Mesenteric fat pad (tissue), 1 donor: Measurements from ENCODE around the gene WDR35. TPM values are rescaled to one million over a fixed set of nuclear protein-coding genes. Genes with fewer than 3 reads are reported as not detected.

Experiments
- DNase-seq: peaks from one replicate; pipeline ENCODE4 v3.0.0-alpha.2; 2020; ENCODE audit warnings: low spot score
- total RNA-seq: library from RNA; stranded (reverse); fragmentation: NEBNext Ultra II Directional; extraction: Animal tissue kit (Norgen Biotek cat#: 25700); gene quantifications from one replicate; pipeline ENCODE4 v1.2.1, GENCODE V29; 2021
- donor health status: DM: yes; HTN: yes; CAD: no.

Gene WDR35
- total RNA-seq, 1 donor from 2014 or later = 6.6 TPM

DNA sequence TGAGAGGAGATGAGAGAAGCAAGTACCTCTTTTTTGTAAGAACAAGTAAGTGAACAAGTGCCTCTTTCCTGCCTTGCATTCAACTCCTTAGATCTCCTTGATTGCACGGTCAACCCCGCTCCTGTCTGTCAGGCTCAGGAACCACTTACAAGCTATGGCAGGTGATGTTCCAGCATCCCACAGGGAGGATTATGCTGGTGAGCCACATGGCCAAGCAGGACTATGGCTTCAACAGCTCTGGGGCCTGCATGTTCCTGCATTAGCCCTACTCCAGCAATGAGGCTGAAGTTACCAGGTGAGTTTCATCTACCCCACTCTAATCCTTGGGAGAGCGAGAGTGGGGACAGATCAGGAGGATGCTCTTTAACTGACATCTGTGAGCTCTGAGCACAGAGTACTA lies 117.6 kb downstream of the WDR35 start:
- peak; percentile 20 for DNase-seq

- peak; percentile 65 for DNase-seq
Measured at GRCh38 chr2:19871836-19872235, 118.1 kb downstream of the WDR35 start.

DNA sequence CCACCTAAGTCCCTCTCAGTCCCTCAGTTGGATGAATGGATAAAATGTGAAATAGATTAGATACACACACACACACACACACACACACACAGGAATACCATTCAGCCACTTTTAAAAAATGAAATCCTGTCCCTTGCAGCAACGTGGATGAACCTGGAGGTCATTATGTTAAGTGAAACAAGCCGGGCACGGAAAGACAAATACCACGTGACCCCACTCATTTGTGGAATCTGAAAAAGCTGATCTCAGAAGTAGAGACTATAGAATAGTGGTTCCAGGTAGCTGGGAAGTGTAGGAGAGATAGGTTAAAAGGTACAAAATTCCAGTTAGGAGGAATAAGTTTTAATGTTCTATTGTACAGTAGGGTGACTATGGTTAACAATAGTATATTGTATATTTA lies 119.1 kb downstream of the WDR35 start:
- DNase-seq = no peak

- no peak for DNase-seq
Measured at GRCh38 chr2:19868701-19869580, 121.0 kb downstream of the WDR35 start.

GRCh38 chr2:19868224-19868623 lies 121.7 kb downstream of the WDR35 start:
- DNase-seq = no peak

DNA sequence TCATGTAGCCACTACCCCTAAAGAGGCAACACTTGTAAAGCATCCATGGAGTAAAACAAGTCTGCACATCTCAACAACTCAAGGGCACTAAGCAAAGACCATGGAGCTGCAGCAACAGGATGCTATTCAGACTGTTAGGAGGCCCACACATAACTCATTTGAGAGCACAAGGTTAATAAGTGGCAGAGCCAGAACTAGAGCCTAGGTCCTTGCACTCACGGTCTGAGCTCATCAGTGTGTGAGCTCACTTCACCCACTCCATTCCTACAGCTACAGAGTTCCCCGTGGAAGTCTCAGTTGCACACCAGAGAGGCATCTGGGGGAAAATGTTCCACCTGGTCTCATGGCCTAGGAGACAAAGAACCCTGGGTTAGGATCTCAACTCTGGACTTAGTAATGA lies 123.1 kb downstream of the WDR35 start:
- no peak for DNase-seq

DNA sequence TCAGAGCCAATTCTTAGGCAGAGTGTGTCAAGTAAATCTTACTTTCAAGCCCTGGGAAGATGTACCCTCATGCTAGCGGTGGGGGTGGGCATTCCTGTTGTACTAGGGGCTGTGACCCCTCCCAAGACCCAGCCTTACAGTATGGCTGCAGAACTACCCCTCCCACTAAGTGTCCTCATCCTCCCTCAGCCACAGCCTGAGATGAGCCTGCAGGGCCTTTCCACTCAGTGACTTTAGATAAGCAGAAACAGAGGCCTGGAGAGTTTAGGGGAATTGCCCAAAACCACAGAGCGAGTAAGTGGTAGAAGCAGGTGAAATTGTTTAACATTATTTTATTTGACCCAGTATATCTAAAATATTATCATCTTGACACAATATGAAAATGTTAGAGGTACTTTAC lies 124.8 kb downstream of the WDR35 start:
- no peak for DNase-seq

DNA sequence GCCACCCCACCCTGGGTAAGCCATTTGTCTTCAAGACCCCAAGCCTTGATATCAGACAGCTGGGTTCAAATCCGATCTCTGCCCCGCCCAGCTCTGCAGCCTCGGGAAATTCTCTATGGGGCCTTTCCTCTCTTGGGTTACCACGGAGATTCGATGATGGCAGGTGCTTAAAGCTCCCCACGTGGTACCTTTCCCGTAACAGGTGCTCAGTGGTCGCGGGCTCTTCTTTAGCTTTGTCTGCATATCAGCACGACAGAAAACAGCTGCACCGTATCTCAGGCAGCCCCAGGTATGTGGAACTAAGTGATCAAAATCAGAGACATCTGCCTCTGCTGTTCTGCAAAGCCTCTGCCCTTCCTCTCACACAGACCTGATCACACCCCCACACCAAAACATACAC lies 125.5 kb downstream of the WDR35 start:
- no peak for DNase-seq

GRCh38 chr2:19863303-19864041 lies 126.4 kb downstream of the WDR35 start:
- peak; percentile 94 for DNase-seq

DNA sequence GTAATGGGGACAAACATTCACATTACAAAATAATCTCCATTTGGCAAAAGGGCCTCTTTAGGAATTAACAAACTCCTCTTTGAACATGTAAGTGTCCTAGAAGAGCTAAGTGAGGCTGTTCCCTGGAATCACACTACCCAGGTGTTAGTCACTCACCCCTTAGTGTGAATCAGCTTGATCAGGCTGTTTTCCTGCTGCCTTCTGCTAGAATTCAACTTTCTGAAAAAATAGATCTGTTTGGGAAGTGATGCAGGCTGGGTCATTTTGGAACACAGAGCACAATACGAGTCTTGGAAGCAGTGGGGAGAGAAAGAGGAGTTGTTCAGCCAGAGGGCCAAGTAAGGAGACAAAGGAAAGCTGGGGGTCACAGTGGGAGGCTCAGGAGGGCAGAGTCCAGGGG lies 128.1 kb downstream of the WDR35 start:
- DNase-seq = no peak

Other genes starting within 250 kb of the WDR35 start
- gene TTC32, start 88.1 kb downstream of the WDR35 start, total RNA-seq = 8.6 TPM
- 1.2 TPM for gene MATN3, start 22.6 kb upstream of the WDR35 start, total RNA-seq
- gene LAPTM4A, start 61.5 kb upstream of the WDR35 start, total RNA-seq = 221 TPM
- gene SDC1, start 235.0 kb upstream of the WDR35 start, total RNA-seq = 2.3 TPM